Loucy (cell line): ENCODE measurements around the gene CLDN20.

Source experiments
- H2AFZ ChIP-seq: fragments of 200-600 bp; sonication (generic); 2 replicates; pipeline ENCODE4 v1.6.0; 2016; ENCODE audit warnings: antibody characterized with exemption, mild to moderate bottlenecking, low read length, moderate library complexity
- H3F3A ChIP-seq: fragments of 200-600 bp; 2 replicates; pipeline ENCODE4 v1.6.0; 2016; ENCODE audit warnings: antibody characterized with exemption, low read depth, mild to moderate bottlenecking
- H3K27me3 ChIP-seq: fragments of 200-600 bp; sonication (generic); 2 replicates; pipeline ENCODE4 v1.6.1; 2014; ENCODE audit warnings: low read length, mild to moderate bottlenecking; ENCODE audit not compliant: insufficient read depth, poor library complexity, severe bottlenecking
- H3K36me3 ChIP-seq: fragments of 200-600 bp; sonication (generic); 2 replicates; pipeline ENCODE4 v1.6.1; 2016; ENCODE audit warnings: low read length; ENCODE audit not compliant: insufficient read depth
- H3K4me1 ChIP-seq: fragments of 200-600 bp; sonication (generic); 2 replicates; pipeline ENCODE4 v1.5.1; 2014; ENCODE audit warnings: low read length, mild to moderate bottlenecking; ENCODE audit not compliant: insufficient read depth, poor library complexity, severe bottlenecking
- H3K4me2 ChIP-seq: fragments of 200-600 bp; sonication (generic); 2 replicates; pipeline ENCODE4 v1.6.0; 2014; ENCODE audit warnings: antibody characterized with exemption, low read length, low read depth, mild to moderate bottlenecking; ENCODE audit not compliant: poor library complexity, severe bottlenecking
- H3K4me3 ChIP-seq: fragments of 200-600 bp; sonication (generic); 2 replicates; pipeline ENCODE4 v1.5.1; 2014; ENCODE audit warnings: low read length, mild to moderate bottlenecking, mixed read lengths; ENCODE audit not compliant: poor library complexity, severe bottlenecking
- H3K79me2 ChIP-seq: fragments of 200-600 bp; sonication (generic); 2 replicates; pipeline ENCODE4 v1.6.1; 2014; ENCODE audit warnings: low read length; ENCODE audit not compliant: insufficient read depth
- H3K9ac ChIP-seq: fragments of 200-600 bp; sonication (generic); 2 replicates; pipeline ENCODE4 v1.6.0; 2014; ENCODE audit warnings: mild to moderate bottlenecking, low read depth, low read length, moderate library complexity; ENCODE audit not compliant: poor library complexity, severe bottlenecking
- H3K9me2 ChIP-seq: fragments of 200-600 bp; sonication (generic); replicated peaks from 2 replicates; pipeline ENCODE4 v1.6.1; 2016; ENCODE audit warnings: low read depth, low read length, mixed read lengths
- H3K9me3 ChIP-seq: fragments of 200-600 bp; sonication (generic); 2 replicates; pipeline ENCODE4 v1.6.1; 2014; ENCODE audit warnings: mild to moderate bottlenecking, antibody characterized with exemption, low read length, low read depth; ENCODE audit not compliant: insufficient read depth
- H4K20me1 ChIP-seq: fragments of 200-600 bp; sonication (generic); 2 replicates; pipeline ENCODE4 v1.6.0; 2014; ENCODE audit warnings: antibody characterized with exemption, low read length, mild to moderate bottlenecking; ENCODE audit not compliant: insufficient read depth, poor library complexity, severe bottlenecking
- EZH2phosphoT487 ChIP-seq: fragments of 200-600 bp; IDR thresholded peaks from 2 replicates; pipeline ENCODE4 v1.6.1; 2018; ENCODE audit warnings: antibody characterized with exemption, mild to moderate bottlenecking, moderate library complexity, borderline replicate concordance
- TF ChIP-seq, protein P1 (sequence below): fragments of 200-600 bp; sonication (generic); conservative IDR thresholded peaks from 2 replicates; pipeline ENCODE4 v1.5.1; 2014; ENCODE audit warnings: mild to moderate bottlenecking, antibody characterized with exemption, low read length

Gene CLDN20

DNA sequence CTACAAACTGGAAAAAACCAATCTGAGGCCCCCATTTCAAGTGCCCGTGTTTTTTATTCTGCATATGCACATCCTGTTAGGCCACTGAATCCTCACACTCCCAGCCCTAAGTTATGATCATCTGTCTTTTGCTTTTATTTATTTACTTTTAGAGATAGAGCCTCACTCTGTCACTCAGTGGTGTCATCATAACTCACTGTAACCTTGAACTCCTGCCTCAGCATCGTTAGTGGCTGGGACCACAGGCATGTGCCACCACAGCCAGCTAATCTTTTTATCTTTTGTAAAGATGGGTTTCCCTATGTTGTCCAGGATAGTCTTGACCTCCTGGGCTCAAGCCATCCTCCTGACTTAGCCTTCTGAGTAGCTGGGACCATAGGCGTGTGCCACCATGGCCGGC, 29.6 kb upstream of the CLDN20 start:
- Histone ChIP-seq H3K79me2 (no peaks in the 10 kb centered on the region), H4K20me1 (no peaks in the 10 kb centered on the region), H3K4me2 (no peak overlapping the region), H3F3A (no peaks in the 10 kb centered on the region), H3K9me2 (no peaks in the 10 kb centered on the region), H3K36me3 (no peaks in the 10 kb centered on the region), H3K9ac (no peak overlapping the region), H3K4me3 (no peak overlapping the region), H2AFZ (no peak overlapping the region), H3K4me1 (no peaks in the 10 kb centered on the region), H3K9me3 (no peaks in the 10 kb centered on the region), H3K27me3 (no peaks in the 10 kb centered on the region)
- TF ChIP-seq EZH2phosphoT487 = no peak
- TF ChIP-seq, protein P1, sequence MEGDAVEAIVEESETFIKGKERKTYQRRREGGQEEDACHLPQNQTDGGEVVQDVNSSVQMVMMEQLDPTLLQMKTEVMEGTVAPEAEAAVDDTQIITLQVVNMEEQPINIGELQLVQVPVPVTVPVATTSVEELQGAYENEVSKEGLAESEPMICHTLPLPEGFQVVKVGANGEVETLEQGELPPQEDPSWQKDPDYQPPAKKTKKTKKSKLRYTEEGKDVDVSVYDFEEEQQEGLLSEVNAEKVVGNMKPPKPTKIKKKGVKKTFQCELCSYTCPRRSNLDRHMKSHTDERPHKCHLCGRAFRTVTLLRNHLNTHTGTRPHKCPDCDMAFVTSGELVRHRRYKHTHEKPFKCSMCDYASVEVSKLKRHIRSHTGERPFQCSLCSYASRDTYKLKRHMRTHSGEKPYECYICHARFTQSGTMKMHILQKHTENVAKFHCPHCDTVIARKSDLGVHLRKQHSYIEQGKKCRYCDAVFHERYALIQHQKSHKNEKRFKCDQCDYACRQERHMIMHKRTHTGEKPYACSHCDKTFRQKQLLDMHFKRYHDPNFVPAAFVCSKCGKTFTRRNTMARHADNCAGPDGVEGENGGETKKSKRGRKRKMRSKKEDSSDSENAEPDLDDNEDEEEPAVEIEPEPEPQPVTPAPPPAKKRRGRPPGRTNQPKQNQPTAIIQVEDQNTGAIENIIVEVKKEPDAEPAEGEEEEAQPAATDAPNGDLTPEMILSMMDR = no peak

DNA sequence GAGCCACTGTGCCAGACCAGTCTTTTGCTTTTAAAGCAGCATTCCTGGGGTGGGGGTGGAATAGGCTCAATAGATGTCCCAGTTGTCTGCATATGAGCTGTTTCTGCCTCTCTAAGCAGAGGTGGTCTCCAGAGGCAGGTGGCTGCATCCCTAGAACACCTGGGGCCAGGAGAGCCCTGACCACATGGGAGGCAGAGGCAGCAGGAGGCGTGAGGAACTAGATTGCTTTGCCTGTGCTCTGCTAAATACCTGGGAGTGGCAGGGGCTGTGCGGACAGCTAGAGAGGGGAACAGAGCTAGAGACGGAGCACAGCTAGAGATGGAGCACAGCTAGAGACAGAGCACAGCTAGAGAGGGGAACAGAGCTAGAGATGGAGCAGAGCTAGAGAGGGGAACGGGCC, 29.1 kb upstream of the CLDN20 start:
- Histone ChIP-seq H3K9ac (no peak overlapping the region), H2AFZ (no peak overlapping the region), H3K4me1 (no peaks in the 10 kb centered on the region), H3K4me3 (no peak overlapping the region), H3K27me3 (no peaks in the 10 kb centered on the region), H3K79me2 (no peaks in the 10 kb centered on the region), H3K36me3 (no peaks in the 10 kb centered on the region), H3F3A (no peaks in the 10 kb centered on the region), H3K4me2 (no peak overlapping the region), H3K9me2 (no peaks in the 10 kb centered on the region), H3K9me3 (no peaks in the 10 kb centered on the region), H4K20me1 (no peaks in the 10 kb centered on the region)
- no peak for TF ChIP-seq EZH2phosphoT487
- TF ChIP-seq, protein P1 = no peak

DNA sequence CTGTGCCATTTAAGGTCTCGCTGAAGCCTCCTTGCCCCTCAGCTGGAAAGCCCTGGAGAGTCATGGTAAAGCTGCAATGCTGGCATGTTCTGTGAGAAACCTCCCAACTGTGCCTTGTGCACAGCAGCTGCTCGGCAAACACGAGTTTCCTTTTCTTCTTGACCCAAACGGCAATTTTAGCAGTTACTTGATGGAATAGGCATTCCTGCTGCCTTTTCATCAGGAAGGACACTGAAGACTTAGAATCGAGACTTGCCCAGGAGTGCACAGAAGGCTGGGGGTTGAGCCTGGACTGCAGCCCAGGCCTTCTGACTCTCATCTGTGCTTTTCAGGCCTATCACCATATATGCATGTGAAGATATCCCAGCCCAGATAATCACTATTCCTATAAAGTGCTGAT, 28.7 kb upstream of the CLDN20 start:
- no peaks in the 10 kb centered on the region for H3K27me3 ChIP-seq
- H2AFZ ChIP-seq = no peak overlapping the region
- no peak overlapping the region for H3K4me3 ChIP-seq
- no peaks in the 10 kb centered on the region for H3F3A ChIP-seq
- H3K9me2 ChIP-seq = no peaks in the 10 kb centered on the region
- H3K4me1 ChIP-seq = no peaks in the 10 kb centered on the region
- TF ChIP-seq, protein P1 = no peak
- TF ChIP-seq EZH2phosphoT487 = no peak
- H3K79me2 ChIP-seq = no peaks in the 10 kb centered on the region
- H3K9me3 ChIP-seq = no peaks in the 10 kb centered on the region
- H3K36me3 ChIP-seq = no peaks in the 10 kb centered on the region
- no peak overlapping the region for H3K9ac ChIP-seq
- H3K4me2 ChIP-seq = no peak overlapping the region
- H4K20me1 ChIP-seq = no peaks in the 10 kb centered on the region
